ENCODE measurements around the gene AMBN.

AMBN gene

GRCh38 chr4:70591955-70592582 is at the start of gene AMBN:
Gene AMBN (plus strand): TSS chr4:70592256. CDS start chr4:70592359, 103 bp downstream.
- no peak for DNase-seq

- no peak for DNase-seq
These were observed 47.7 kb upstream of the AMBN start for GRCh38 chr4:70544279-70544868.

GRCh38 chr4:70556856-70557255 is 35.2 kb upstream of the AMBN start:
- no peak for DNase-seq

GRCh38 chr4:70559211-70559830 is 32.7 kb upstream of the AMBN start:
- peak in 25 of 56 donors; percentile 0 to 59 (median 6) for DNase-seq

- no peak for DNase-seq
These were observed 32.1 kb upstream of the AMBN start for GRCh38 chr4:70559924-70560323.

- no peak for DNase-seq
These were observed 28.0 kb upstream of the AMBN start for GRCh38 chr4:70564033-70564432.

- no peak for DNase-seq
These were observed 21.3 kb upstream of the AMBN start for GRCh38 chr4:70570796-70571195.

- DNase-seq = no peak
These were observed 20.3 kb upstream of the AMBN start for GRCh38 chr4:70571772-70572171.

- DNase-seq = no peak
These were observed 16.1 kb upstream of the AMBN start for GRCh38 chr4:70575964-70576363.

- DNase-seq = no peak
These were observed 14.7 kb upstream of the AMBN start for GRCh38 chr4:70577220-70577927.

GRCh38 chr4:70581980-70582379 is 10.1 kb upstream of the AMBN start:
- DNase-seq = no peak

GRCh38 chr4:70583952-70584834 is 7.9 kb upstream of the AMBN start:
- no peak for DNase-seq

GRCh38 chr4:70586841-70587240 is 5.2 kb upstream of the AMBN start:
- no peak for DNase-seq

GRCh38 chr4:70589785-70590184 is 2.3 kb upstream of the AMBN start:
- no peak for DNase-seq

- DNase-seq = no peak
These were observed 2.1 kb downstream of the AMBN start for GRCh38 chr4:70594196-70594595.

GRCh38 chr4:70600305-70600704 is 8.2 kb downstream of the AMBN start:
- no peak for DNase-seq

- no peak for DNase-seq
These were observed 8.9 kb downstream of the AMBN start for GRCh38 chr4:70600977-70601376.

GRCh38 chr4:70601422-70602039 is 9.5 kb downstream of the AMBN start:
- DNase-seq = peak in 28 of 56 donors; percentile 0 to 27 (median 4)

- no peak for DNase-seq
These were observed 11.8 kb downstream of the AMBN start for GRCh38 chr4:70603856-70604255.

GRCh38 chr4:70606459-70606858 is 14.4 kb downstream of the AMBN start:
- DNase-seq = no peak

GRCh38 chr4:70607334-70607853 is 15.3 kb downstream of the AMBN start:
- DNase-seq = no peak
